ENCODE results near the gene RTN4R.
"Not testable (repeated sequence)": the region's sequence is repeated elsewhere in the genome, so short reads cannot be mapped to it uniquely, and the experiment has no call there.

DNA sequence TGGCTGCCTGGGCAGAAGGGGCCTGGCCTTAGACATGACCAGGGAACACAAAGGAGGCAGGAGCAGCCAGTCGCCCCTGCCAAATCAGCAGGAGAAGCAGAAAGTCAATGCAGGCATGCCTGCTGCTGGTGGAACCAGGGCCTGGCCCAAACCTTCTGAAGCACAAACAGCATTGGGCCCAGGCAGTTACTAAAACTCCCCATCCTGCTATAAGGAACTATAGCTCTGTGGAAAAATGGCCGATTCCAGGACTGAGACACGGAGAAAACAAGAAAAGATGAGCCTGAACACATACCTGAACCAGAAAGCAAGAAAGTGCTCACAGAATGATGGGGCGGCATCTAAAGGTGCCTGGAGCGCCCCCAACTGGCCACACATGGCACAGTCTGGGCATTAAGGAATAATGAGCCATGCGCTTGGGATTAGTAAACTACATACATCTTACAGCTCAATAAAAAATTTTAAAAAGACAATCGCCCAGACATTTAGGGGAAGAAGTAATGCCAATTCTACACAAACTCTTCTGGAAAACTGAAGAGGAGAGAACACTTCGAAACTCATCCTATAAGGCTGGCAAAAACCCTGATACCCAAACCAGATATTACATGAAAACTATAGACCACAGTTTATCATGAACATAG, 49.4 kb upstream of the RTN4R start:
- TF ChIP-seq, protein P1, sequence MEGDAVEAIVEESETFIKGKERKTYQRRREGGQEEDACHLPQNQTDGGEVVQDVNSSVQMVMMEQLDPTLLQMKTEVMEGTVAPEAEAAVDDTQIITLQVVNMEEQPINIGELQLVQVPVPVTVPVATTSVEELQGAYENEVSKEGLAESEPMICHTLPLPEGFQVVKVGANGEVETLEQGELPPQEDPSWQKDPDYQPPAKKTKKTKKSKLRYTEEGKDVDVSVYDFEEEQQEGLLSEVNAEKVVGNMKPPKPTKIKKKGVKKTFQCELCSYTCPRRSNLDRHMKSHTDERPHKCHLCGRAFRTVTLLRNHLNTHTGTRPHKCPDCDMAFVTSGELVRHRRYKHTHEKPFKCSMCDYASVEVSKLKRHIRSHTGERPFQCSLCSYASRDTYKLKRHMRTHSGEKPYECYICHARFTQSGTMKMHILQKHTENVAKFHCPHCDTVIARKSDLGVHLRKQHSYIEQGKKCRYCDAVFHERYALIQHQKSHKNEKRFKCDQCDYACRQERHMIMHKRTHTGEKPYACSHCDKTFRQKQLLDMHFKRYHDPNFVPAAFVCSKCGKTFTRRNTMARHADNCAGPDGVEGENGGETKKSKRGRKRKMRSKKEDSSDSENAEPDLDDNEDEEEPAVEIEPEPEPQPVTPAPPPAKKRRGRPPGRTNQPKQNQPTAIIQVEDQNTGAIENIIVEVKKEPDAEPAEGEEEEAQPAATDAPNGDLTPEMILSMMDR (conservative IDR thresholded peaks at IDR 0.05; ENCODE audit: low read depth in 2 of 2), result peak; percentile 51 to 79
- TF ChIP-seq ZNF114 (CRISPR knock-in tag; IDR thresholded peaks at IDR 0.05), result not testable (repeated sequence)
